ENCODE measurements around the gene CAPN5. TPM values are rescaled to one million over a fixed set of nuclear protein-coding genes. Genes with fewer than 3 reads are reported as not detected.
A peak's percentile ranks its signal among the peaks of the same experiment; 100 is the strongest.

CAPN5 gene
- total and polyA plus RNA-seq, 2 of the 8 experiments (the other 6 are each of a cell fraction or from before 2014, with no cell fraction given) = 21.5 to 22.4 TPM

DNA sequence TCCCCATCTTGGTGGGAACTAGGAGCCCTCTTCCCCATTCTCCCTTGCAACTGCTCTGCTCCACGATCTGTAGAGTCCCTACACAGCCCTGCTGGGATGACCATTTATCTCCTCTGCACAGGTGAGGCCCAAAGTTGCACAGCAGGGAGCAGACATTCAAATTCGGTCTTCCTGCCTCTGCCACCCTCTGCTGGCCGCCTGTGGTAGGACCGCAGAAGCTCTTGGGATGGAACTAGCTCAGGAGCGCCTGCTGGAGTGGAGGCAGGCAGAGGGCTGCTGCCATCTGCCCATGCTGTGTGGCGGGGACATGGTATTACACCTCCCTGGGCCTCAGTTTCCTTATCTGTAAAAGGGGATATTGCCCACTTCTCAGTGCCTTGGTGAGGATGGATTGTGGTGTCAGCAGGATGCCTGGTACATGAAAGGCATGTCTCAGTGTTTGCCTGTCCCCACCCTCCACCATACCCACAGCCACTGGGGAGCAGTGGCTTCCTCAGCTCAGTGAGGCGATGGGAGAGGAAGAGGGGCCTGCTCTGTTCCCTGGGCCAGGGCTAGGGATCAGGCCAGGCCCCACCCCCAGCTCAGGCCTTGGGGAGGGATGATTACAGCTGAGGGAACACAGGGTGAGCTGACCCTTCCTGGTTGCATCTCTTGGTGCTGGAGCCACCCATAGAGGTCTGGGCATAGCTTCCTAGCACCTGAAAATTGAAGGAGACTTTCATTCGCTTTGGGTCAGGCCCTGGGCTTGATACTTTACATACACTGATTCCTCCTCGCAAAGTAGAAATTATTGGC, 24.6 kb downstream of the CAPN5 start (continued):
- TF ChIP-seq EGR1 (IDR thresholded peaks at IDR 0.05; ENCODE audit: borderline replicate concordance, low read depth, low read length) (no peak), TCF12 (IDR thresholded peaks at IDR 0.05; ENCODE audit: low read depth, low read length) (0 out of 2 replicates have a peak, but pooled peaks have one; percentile 37), RNF2 (IDR thresholded peaks at IDR 0.05; ENCODE audit: borderline replicate concordance, low read depth, low read length, missing control alignments, poor library complexity, severe bottlenecking) (no peak), KDM1A (IDR thresholded peaks at IDR 0.05; ENCODE audit: borderline replicate concordance, low read length) (peak; percentile 94), POLR2AphosphoS5 (IDR thresholded peaks at IDR 0.05; ENCODE audit: low read depth, low read length) (no peak), ZNF274 (IDR thresholded peaks at IDR 0.05; ENCODE audit: borderline replicate concordance, extremely low read depth, low read length) (no peak), SIX5 (IDR thresholded peaks at IDR 0.05; ENCODE audit: low read depth, low read length) (no peak), SP2 (IDR thresholded peaks at IDR 0.05; ENCODE audit: low read length) (no peak), GTF2F1 (IDR thresholded peaks at IDR 0.05; ENCODE audit: borderline replicate concordance, low read depth, low read length) (no peak), SP4 (IDR thresholded peaks at IDR 0.05; ENCODE audit: low read length) (no peak), CEBPB (IDR thresholded peaks at IDR 0.05; ENCODE audit: low read depth, low read length) (no peak), POLR2A (IDR thresholded peaks at IDR 0.05; ENCODE audit: control extremely low read depth in 1 of 2, low read depth in 2 of 2, low read length in 2 of 2) (no peak), RFX5 (IDR thresholded peaks at IDR 0.05; ENCODE audit: borderline replicate concordance, low read depth, low read length) (no peak), SP1 (IDR thresholded peaks at IDR 0.05; ENCODE audit: low read depth, low read length) (no peak), RBBP5 (IDR thresholded peaks at IDR 0.05; ENCODE audit: borderline replicate concordance, low read depth, low read length) (no peak), CBX8 (IDR thresholded peaks at IDR 0.05; ENCODE audit: borderline replicate concordance, low read depth, low read length) (no peak), RXRA (IDR thresholded peaks at IDR 0.05; ENCODE audit: insufficient read depth, low read depth, low read length) (0 out of 2 replicates have a peak, but pooled peaks have one; percentile 6)
